GM19328 (cell line): ENCODE results near the gene PTGES3.

ENCODE experiments used
- ATAC-seq: cut with Tn5 transposase; IDR thresholded peaks from one replicate; pipeline ENCODE4 v1.9.1; 2021; ENCODE audit warnings: mild to moderate bottlenecking, moderate library complexity; ENCODE audit not compliant: unreplicated experiment

PTGES3 gene

DNA sequence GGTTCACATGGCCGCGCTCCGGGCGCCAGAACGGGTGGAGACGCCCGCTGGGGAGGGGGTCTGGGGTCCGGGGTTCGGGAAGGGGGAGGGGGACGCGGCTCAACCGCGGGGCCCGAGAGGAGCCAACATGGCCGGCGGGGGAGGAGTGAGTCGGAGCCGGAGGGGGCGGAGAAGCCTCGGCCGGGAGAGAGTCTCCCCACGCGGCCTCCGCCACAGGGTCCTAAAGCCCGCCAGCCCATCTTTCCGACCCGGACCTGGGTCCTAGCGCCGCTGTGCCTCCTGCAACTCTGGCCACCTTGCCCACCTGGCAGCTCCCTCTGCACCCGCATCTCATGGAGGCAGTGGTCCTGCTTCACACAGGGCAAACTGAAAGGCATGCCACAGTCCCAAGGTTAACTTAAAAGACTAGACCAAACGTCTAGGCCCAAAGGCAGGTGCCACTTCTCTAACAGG lies 57.9 kb downstream of the PTGES3 start, which contains the start of gene BAZ2A:
Gene BAZ2A (minus strand): TSS at position 147 of the 453 bp plus-strand sequence. CDS start 12,796 bp downstream, outside the sequence.
- ATAC-seq: peak; percentile 56

DNA sequence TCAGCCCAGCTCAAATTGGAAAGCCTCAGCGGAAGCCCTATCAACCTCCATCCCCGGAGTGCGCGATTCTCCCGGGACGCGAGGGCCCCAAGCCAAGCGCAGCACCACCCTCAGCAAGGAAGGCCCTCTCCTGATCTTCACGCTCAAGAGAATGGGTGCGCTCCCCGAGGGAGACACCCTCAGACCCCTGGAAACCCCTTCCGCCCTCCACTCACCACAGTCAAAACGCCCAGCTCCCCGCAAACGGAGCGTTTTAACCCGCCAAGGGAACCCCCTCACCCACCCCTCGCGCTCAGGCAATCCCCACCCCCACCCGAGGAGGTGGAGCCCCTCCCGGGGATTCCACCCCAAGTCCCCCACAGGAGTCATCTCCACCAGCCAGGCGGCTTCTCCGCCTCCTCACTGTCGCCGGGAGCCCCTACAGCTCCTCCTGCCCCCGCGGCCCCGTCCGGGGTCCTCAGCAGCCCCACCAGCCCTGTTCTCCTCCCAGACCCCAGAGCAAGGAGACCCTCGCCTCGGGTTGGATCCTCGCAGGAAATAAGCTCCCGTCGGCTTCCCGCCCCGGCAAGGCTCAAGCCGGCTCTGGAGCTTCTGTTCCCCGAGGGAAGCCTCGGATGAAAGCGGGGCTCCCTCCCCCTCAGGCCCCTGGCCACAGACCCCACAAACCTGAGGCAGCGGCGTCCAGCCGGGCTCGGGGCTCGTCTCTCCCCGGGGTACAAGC lies 58.5 kb downstream of the PTGES3 start:
- no peak for ATAC-seq

DNA sequence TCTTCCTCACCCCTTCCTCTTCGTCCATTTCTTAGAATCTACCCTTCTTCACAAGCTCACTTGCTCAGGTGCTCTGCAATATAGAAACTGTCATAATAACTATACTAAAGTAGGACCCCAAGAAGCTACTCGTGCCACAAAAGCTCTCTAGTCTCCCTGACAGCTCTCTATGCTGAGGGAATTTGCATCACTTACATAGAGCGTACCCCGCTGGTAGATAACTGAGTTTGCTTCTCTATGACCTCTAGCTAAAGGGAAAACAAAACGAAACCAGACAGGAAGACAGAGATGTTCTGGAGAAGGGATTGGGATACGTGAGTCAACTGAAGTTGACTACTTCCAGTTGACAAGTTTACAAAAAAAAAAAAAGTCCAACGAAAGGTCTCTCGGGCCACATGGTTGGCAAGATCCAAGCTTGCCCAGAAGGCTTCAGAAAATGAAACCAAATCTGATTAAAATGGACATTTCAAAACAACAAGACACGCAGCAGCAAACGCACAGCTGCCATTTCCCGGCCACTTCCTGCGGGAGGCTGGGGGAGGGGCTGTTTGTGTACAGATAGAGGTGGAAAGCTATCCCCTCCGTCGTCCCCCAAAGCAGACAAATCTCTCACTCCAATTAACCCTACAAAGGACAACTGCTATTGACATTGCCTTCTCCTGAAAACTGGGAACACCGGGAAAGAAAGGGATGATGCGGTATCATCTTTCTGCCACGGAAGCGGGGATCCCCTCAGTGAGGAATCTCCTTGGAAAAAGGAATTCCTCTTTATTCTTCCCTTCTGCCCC lies 59.2 kb downstream of the PTGES3 start:
- no peak for ATAC-seq

DNA sequence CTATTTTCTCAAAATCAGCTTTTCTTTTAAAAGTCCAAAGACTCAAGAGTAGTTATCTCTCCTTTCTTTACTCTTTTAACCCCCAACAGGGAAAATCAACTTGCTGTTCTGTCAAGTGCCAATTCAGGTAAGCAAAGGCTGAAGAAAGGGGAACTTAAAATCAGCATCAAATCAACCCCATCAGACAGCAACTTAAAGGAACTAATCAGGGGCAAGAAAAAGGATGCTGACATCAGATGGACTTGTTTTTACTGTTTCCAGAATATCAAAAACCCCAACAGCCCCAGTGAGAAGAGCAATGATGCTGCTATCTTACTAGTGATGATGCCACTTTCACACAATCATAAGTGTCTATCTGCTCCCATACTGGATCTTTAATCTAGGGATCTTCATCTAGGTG lies 61.4 kb downstream of the PTGES3 start:
- no peak for ATAC-seq

DNA sequence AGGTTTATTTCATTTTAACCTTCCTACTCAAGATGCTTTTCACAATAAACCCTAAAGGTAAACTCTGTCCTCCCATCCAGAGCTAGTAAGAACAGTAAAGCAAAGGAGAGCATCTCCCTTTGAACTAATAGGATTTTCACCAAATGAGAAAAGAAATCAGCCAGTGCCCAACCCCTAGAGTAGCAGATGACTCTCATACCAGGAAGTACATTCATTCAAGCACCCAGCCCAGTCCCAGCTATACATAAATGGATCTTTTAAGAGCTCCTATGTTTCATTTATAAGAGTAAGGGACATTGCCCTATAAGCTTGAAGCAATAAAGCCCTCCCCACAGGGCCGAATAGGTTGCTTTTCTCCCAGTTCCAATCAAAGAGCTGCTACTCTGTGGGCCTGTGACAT lies 65.5 kb downstream of the PTGES3 start:
- no peak for ATAC-seq

DNA sequence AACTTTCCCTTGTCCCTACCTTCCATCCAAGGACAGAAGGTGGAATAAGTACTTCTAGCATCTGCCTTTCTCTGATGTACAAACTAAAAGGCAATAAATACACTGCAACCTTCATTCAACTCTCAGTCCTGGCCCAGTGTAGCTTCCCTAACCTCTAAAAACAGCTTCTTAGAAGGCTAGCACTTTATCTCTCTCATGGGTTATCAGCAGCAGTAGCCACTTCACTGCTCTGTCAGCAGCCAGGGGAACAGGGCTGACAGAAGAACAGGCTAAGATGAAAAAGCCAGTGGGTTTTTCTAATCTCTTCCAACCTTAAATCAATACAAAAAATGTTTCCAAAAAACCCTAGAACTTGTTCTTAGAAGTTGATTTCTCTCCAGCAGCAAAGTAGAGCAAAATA lies 71.2 kb downstream of the PTGES3 start:
- ATAC-seq: no peak

DNA sequence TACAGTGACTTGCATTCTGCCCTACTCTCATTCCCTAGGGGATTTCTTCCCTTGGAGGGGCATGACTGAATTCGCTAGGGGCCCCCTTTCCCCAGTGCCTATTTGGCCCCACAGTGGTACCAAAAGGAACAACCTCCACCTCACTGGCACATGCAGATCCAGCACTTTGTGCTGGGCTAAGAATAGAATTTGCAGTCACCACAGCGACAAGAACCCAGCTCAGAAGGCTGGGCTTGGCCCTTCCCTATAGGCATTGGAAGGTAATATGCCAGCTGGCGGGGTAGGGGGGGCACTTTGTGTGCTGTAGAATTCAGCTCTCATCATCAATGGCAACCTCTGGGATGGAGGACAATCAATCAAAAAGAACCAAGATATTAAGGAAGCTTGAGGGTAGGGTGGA lies 71.8 kb downstream of the PTGES3 start:
- ATAC-seq: no peak

DNA sequence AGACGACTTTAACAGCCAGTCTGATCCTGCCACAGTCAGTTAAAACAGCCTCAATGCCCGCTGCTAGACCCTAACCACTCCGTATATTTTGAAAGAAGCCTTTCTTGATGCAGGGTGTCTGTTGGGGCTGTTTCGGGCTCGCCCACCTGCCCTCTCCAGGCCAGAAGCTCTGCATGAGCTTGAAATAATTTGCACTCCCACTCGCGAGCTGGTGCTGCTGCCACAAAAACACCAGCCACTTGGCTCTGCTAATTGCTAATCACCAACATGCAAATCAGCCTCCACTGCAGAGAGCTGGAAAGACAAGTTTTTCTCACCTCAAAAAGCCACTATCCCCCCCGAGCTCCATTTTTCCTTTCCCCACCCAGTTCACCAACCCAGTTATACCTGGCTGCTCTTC lies 73.5 kb downstream of the PTGES3 start:
- no peak for ATAC-seq
